ENCODE results near the gene PREP. TPM values are rescaled to one million over a fixed set of nuclear protein-coding genes. Genes with fewer than 3 reads are reported as not detected.

The PREP gene
- total RNA-seq, 1 donor from 2014 or later, result 39.6 TPM

- Mint-ChIP-seq H3K27ac (ENCODE audit: unreplicated experiment) (no peak overlapping the region), H3K27me3 (ENCODE audit: unreplicated experiment) (peaks cover 3% of the 10 kb centered on the region), H3K9me3 (ENCODE audit: unreplicated experiment) (no peaks in the 10 kb centered on the region), H3K36me3 (ENCODE audit: low read depth, unreplicated experiment) (peaks cover 4% of the 10 kb centered on the region), H3K4me3 (ENCODE audit: unreplicated experiment) (no peak overlapping the region), H3K4me1 (ENCODE audit: unreplicated experiment) (no peaks in the 10 kb centered on the region)
- TF ChIP-seq, protein P1, sequence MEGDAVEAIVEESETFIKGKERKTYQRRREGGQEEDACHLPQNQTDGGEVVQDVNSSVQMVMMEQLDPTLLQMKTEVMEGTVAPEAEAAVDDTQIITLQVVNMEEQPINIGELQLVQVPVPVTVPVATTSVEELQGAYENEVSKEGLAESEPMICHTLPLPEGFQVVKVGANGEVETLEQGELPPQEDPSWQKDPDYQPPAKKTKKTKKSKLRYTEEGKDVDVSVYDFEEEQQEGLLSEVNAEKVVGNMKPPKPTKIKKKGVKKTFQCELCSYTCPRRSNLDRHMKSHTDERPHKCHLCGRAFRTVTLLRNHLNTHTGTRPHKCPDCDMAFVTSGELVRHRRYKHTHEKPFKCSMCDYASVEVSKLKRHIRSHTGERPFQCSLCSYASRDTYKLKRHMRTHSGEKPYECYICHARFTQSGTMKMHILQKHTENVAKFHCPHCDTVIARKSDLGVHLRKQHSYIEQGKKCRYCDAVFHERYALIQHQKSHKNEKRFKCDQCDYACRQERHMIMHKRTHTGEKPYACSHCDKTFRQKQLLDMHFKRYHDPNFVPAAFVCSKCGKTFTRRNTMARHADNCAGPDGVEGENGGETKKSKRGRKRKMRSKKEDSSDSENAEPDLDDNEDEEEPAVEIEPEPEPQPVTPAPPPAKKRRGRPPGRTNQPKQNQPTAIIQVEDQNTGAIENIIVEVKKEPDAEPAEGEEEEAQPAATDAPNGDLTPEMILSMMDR (IDR thresholded peaks at IDR 0.05; ENCODE audit: unreplicated experiment), result no peak
- no peak for DNase-seq (ENCODE audit: low spot score)
These were observed 81.2 kb downstream of the PREP start for GRCh38 chr6:105321728-105322127.

DNA sequence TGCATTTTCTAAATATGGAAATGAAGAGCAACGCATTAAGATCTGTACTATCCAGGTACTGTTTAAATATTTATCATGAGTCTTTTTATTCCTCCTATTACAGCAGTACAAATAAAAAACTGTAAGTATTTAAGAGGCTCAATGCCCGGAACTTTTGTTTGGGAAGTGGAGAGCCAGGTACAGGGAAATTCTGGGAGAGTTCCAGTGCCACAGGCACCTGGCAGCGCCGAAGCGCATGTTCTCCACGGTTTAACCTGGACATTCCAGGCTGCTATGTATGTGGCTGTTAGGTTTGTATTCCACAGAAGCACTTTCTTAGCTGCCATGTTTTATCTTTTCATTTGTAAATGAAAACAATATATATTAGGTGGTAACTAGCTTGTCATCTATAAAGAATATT, 81.7 kb downstream of the PREP start:
- H3K27me3 Mint-ChIP-seq (ENCODE audit: unreplicated experiment), result peaks cover 3% of the 10 kb centered on the region
- no peak for DNase-seq (ENCODE audit: low spot score)
- H3K27ac Mint-ChIP-seq (ENCODE audit: unreplicated experiment), result no peak overlapping the region
- peaks cover 4% of the 10 kb centered on the region for H3K36me3 Mint-ChIP-seq (ENCODE audit: low read depth, unreplicated experiment)
- H3K4me3 Mint-ChIP-seq (ENCODE audit: unreplicated experiment), result no peak overlapping the region
- H3K4me1 Mint-ChIP-seq (ENCODE audit: unreplicated experiment), result no peaks in the 10 kb centered on the region
- H3K9me3 Mint-ChIP-seq (ENCODE audit: unreplicated experiment), result no peaks in the 10 kb centered on the region
- TF ChIP-seq, protein P1 (IDR thresholded peaks at IDR 0.05; ENCODE audit: unreplicated experiment), result no peak

- TF ChIP-seq, protein P1 (IDR thresholded peaks at IDR 0.05; ENCODE audit: unreplicated experiment), result no peak
- peaks cover 3% of the 10 kb centered on the region for H3K27me3 Mint-ChIP-seq (ENCODE audit: unreplicated experiment)
- H3K9me3 Mint-ChIP-seq (ENCODE audit: unreplicated experiment), result no peaks in the 10 kb centered on the region
- H3K4me1 Mint-ChIP-seq (ENCODE audit: unreplicated experiment), result no peaks in the 10 kb centered on the region
- H3K36me3 Mint-ChIP-seq (ENCODE audit: low read depth, unreplicated experiment), result peaks cover 3% of the 10 kb centered on the region
- DNase-seq (ENCODE audit: low spot score), result no peak
- no peak overlapping the region for H3K27ac Mint-ChIP-seq (ENCODE audit: unreplicated experiment)
- no peak overlapping the region for H3K4me3 Mint-ChIP-seq (ENCODE audit: unreplicated experiment)
These were observed 82.1 kb downstream of the PREP start for GRCh38 chr6:105320765-105321164.

DNA sequence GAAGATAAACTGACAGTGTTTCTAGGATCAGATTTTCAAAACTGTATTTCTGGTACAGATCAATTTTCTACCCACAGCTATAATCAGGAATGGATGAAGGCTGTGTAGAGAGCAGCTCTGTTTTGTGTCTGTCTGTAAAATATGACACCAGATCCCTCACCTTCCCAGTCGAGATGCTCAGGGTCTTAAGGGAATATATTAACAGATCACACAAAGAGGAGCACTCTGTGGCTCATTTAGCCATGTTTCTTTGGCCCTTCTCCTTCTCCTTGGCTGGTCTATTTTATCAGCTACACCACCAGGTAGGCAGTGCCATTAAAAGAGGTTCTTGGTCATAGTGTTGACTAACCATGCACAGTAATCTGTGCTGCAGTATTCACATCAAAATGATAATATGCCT, 82.6 kb downstream of the PREP start:
- no peaks in the 10 kb centered on the region for H3K36me3 Mint-ChIP-seq (ENCODE audit: low read depth, unreplicated experiment)
- DNase-seq (ENCODE audit: low spot score), result no peak
- H3K9me3 Mint-ChIP-seq (ENCODE audit: unreplicated experiment), result no peaks in the 10 kb centered on the region
- H3K27me3 Mint-ChIP-seq (ENCODE audit: unreplicated experiment), result peaks cover 3% of the 10 kb centered on the region
- no peak overlapping the region for H3K4me3 Mint-ChIP-seq (ENCODE audit: unreplicated experiment)
- TF ChIP-seq, protein P1 (IDR thresholded peaks at IDR 0.05; ENCODE audit: unreplicated experiment), result no peak
- H3K27ac Mint-ChIP-seq (ENCODE audit: unreplicated experiment), result no peak overlapping the region
- no peaks in the 10 kb centered on the region for H3K4me1 Mint-ChIP-seq (ENCODE audit: unreplicated experiment)

DNA sequence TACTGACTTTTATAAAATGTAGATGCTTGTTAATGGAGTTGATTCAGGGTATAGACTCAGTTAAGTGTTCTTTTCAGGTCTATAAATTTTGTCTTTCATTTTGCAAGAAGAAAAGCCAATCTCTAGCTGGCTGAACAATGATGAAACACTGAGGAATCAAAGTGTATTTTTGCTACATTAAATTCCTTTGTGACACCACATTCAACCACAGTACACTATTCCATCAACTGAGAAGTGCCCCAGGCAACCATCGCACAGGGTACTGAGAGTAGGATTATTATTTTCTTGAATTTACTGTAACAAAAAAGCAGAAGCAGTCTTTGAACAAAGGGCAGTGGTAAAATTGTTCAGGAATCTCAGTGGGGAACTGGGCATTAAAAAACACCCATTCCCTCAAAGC, 83.6 kb downstream of the PREP start:
- no peak for DNase-seq (ENCODE audit: low spot score)
- H3K4me1 Mint-ChIP-seq (ENCODE audit: unreplicated experiment), result no peaks in the 10 kb centered on the region
- H3K9me3 Mint-ChIP-seq (ENCODE audit: unreplicated experiment), result no peaks in the 10 kb centered on the region
- H3K27me3 Mint-ChIP-seq (ENCODE audit: unreplicated experiment), result peaks cover 3% of the 10 kb centered on the region
- H3K36me3 Mint-ChIP-seq (ENCODE audit: low read depth, unreplicated experiment), result no peaks in the 10 kb centered on the region
- TF ChIP-seq, protein P1 (IDR thresholded peaks at IDR 0.05; ENCODE audit: unreplicated experiment), result no peak
- no peak overlapping the region for H3K4me3 Mint-ChIP-seq (ENCODE audit: unreplicated experiment)
- H3K27ac Mint-ChIP-seq (ENCODE audit: unreplicated experiment), result no peak overlapping the region
